Lower leg skin (tissue), 3 donors: ENCODE results near the gene SPATA13.

ENCODE experiments used
- POLR2A ChIP-seq, 2 donors: fragments of 450-650 bp; IDR thresholded peaks; one replicate each; pipeline ENCODE4 v1.6.1; 2016 to 2017; ENCODE audit warnings: antibody characterized with exemption in 2 of 2, mild to moderate bottlenecking in 1 of 2, moderate library complexity in 1 of 2
- TF ChIP-seq, protein P1 (sequence below), 3 donors: fragments of 450-650 bp; IDR thresholded peaks; one replicate each; pipeline ENCODE4 v1.5.1; 2016; ENCODE audit warnings: antibody characterized with exemption in 3 of 3, mild to moderate bottlenecking in 3 of 3, moderate library complexity in 2 of 3

DNA sequence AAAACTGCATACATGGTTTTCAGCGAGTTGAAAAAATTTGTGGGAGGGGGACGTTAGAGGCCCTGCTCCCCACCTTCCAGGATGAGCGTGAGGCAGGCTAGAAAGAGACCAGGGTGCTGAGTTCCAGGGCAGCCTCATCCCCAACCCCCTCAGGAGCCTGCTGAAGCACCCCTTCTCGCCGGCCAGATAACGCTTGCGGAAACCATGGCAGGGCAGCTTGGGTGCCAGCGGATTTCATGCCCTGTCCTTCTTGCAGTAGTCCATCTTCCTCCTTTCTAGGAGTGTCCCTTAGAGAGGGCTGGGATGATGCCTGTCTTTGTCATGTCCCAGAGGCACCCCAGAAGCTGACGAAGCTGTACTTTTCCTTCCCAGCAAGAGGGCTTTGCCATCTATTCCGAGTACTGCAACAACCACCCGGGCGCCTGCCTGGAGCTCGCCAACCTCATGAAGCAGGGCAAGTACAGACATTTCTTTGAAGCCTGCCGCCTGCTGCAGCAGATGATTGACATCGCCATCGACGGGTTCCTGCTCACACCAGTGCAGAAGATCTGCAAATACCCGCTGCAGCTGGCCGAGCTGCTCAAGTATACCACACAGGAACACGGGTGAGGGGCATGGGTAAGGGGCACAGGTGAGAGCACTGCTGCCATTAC, 129.9 kb downstream of the SPATA13 start:
- TF ChIP-seq POLR2A (IDR thresholded peaks at IDR 0.05) = no peak
- TF ChIP-seq, protein P1, sequence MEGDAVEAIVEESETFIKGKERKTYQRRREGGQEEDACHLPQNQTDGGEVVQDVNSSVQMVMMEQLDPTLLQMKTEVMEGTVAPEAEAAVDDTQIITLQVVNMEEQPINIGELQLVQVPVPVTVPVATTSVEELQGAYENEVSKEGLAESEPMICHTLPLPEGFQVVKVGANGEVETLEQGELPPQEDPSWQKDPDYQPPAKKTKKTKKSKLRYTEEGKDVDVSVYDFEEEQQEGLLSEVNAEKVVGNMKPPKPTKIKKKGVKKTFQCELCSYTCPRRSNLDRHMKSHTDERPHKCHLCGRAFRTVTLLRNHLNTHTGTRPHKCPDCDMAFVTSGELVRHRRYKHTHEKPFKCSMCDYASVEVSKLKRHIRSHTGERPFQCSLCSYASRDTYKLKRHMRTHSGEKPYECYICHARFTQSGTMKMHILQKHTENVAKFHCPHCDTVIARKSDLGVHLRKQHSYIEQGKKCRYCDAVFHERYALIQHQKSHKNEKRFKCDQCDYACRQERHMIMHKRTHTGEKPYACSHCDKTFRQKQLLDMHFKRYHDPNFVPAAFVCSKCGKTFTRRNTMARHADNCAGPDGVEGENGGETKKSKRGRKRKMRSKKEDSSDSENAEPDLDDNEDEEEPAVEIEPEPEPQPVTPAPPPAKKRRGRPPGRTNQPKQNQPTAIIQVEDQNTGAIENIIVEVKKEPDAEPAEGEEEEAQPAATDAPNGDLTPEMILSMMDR (IDR thresholded peaks at IDR 0.05) = no peak
